Psoas muscle (tissue), 8 donors: ENCODE measurements around the gene CKMT2. TPM values are rescaled to one million over a fixed set of nuclear protein-coding genes. Genes with fewer than 3 reads are reported as not detected.
A peak's percentile ranks its signal among the peaks of the same experiment; 100 is the strongest.

ENCODE experiments used
- ATAC-seq, 4 donors: fragments of 200-7000 bp; cut with Tn5 transposase; one replicate each; pipeline ENCODE4 v1.9.1; 2020; ENCODE audit warnings: moderate library complexity in 3 of 4, mild to moderate bottlenecking in 2 of 4
- DNase-seq, 2 donors: peaks; one replicate each; pipeline ENCODE4 v3.0.0-alpha.2; 2020
- H3K27ac ChIP-seq: fragments of 200-600 bp; one replicate; pipeline ENCODE4 v1.8.0; 2022
- H3K27me3 ChIP-seq, 3 donors: fragments of 200-600 bp in 1 of 3; one replicate each; pipeline versions ENCODE4 v1.6.1 to v1.8.0; 2013 to 2022; ENCODE audit warnings: low read length in 2 of 3, mild to moderate bottlenecking in 2 of 3, moderate library complexity in 1 of 3; ENCODE audit not compliant: insufficient read depth in 3 of 3
- H3K36me3 ChIP-seq, 2 donors: fragments of 200-600 bp in 1 of 2; one replicate each; pipeline versions ENCODE4 v1.6.1 to v1.8.0; 2013 to 2022; ENCODE audit warnings: low read depth in 1 of 2, mild to moderate bottlenecking in 1 of 2, moderate library complexity in 1 of 2; ENCODE audit not compliant: insufficient read depth in 1 of 2
- H3K4me1 ChIP-seq: fragments of 200-600 bp; one replicate; pipeline ENCODE4 v1.8.0; 2022
- H3K4me3 ChIP-seq: fragments of 200-600 bp; one replicate; pipeline ENCODE4 v1.8.0; 2022; ENCODE audit warnings: mild to moderate bottlenecking
- H3K9me3 ChIP-seq: fragments of 200-600 bp; one replicate; pipeline ENCODE4 v1.8.0; 2022
- WGBS, 3 donors: extraction: QIAGEN DNeasy Blood & Tissue Kit; methylation state at CpG; one replicate each; pipeline versions ENCODE4 v1.1.6 to v1.1.7; 2013; 5-methylcytosine and 5-hydroxymethylcytosine counted together
- intact Hi-C, 2 donors: fragments of 100-400 bp; cut with DNase I; formaldehyde crosslinking; loops; one replicate each; pipeline versions ENCODE4 v1.11.0 to v1.14.2; 2022
- polyA plus RNA-seq, 3 donors: library from polyadenylated mRNA; stranded (reverse); fragments of 200-250 nt; gene quantifications; one replicate each; pipeline ENCODE4 v1.2.3, GENCODE V29; 2013
- total RNA-seq, 4 donors: library from RNA; stranded (reverse); fragmentation: NEBNext Ultra II Directional in 2 of 4; extraction: Animal tissue kit (Norgen Biotek cat#: 25700) in 2 of 4; gene quantifications; one replicate each; pipeline versions ENCODE4 v1.2.1 to v1.2.4, GENCODE V29; 2021 to 2023
- TF ChIP-seq, protein P1 (sequence below): fragments of 200-600 bp; IDR thresholded peaks from one replicate; pipeline ENCODE4 v1.8.0; 2022; ENCODE audit warnings: antibody characterized with exemption
- donor health status: healthy with polysubstance abuse.
- donor health status: DM: no; HTN: no; CAD: no; lungs with moderate emphysema.
- donor health status: Bipolar disorder and iron deficiency.
- donor health status: healthy.
- donor health status: DM: yes; HTN: yes; CAD: no.
- donor health status: DM: no; HTN: no; CAD: no.
- donor health status: DM: no; HTN: no; CAD: no.
- donor health status: DM: yes; HTN: yes; CAD: no.

The CKMT2 gene
- total and polyA plus RNA-seq, 7 donors: 517 to 1,358 (median 667) TPM

DNA sequence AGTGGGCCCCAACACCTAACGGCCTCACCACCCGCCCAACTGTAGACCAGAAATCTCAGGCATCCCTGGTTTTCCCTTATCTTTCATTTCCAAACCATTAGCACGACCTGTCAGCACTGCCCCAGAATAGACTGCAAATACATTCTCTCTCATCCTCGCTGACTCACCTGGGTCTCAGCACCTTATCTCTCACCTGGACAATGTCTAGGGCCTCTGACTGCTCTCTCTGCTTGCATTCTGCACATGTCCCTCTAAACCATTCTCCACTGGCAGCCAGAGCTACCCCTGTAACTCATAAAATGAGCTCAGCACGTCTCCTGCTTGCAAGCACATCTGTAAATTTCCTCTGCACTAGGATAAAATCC lies 12.7 kb downstream of the CKMT2 start:
- H3K4me1 ChIP-seq: peaks cover 90% of the 10 kb centered on the region
- H3K27me3 ChIP-seq: no peaks in the 10 kb centered on the region
- 48 to 62% (median 52%) methylated on average over 5 of the region's 5 CpGs for WGBS, 3 donors
- DNase-seq (no peak), ATAC-seq (peak in 1 of 4 donors; percentile 11)
- peak overlapping the region; percentile 98 for H3K27ac ChIP-seq
- intact Hi-C loops: loop anchor here in 1 of 2 donors (5.0 kb wide), 1 partner anchor 46 kb away; no protein-coding TSS in a partner anchor
- no peaks in the 10 kb centered on the region for H3K9me3 ChIP-seq
- peaks cover 4 to 9% of the 10 kb centered on the region in 2 donors for H3K36me3 ChIP-seq
- TF ChIP-seq, protein P1, sequence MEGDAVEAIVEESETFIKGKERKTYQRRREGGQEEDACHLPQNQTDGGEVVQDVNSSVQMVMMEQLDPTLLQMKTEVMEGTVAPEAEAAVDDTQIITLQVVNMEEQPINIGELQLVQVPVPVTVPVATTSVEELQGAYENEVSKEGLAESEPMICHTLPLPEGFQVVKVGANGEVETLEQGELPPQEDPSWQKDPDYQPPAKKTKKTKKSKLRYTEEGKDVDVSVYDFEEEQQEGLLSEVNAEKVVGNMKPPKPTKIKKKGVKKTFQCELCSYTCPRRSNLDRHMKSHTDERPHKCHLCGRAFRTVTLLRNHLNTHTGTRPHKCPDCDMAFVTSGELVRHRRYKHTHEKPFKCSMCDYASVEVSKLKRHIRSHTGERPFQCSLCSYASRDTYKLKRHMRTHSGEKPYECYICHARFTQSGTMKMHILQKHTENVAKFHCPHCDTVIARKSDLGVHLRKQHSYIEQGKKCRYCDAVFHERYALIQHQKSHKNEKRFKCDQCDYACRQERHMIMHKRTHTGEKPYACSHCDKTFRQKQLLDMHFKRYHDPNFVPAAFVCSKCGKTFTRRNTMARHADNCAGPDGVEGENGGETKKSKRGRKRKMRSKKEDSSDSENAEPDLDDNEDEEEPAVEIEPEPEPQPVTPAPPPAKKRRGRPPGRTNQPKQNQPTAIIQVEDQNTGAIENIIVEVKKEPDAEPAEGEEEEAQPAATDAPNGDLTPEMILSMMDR: no peak
- no peak overlapping the region for H3K4me3 ChIP-seq

GRCh38 chr5:81246697-81247096 lies 13.6 kb downstream of the CKMT2 start:
- TF ChIP-seq, protein P1: no peak
- DNase-seq: no peak
- Histone ChIP-seq H3K4me1 (peaks cover 90% of the 10 kb centered on the region), H3K27ac (peak overlapping the region; percentile 98), H3K27me3 (no peaks in the 10 kb centered on the region), H3K36me3 (peaks cover 11 to 13% of the 10 kb centered on the region in 2 donors), H3K4me3 (no peak overlapping the region), H3K9me3 (no peaks in the 10 kb centered on the region)
- intact Hi-C loops: loop anchor here in 1 of 2 donors (5.0 kb wide), 1 partner anchor 46 kb away; no protein-coding TSS in a partner anchor
- no peak for ATAC-seq
- 51 to 71% (median 58%) methylated on average over 6 of the region's 6 CpGs for WGBS, 3 donors

DNA sequence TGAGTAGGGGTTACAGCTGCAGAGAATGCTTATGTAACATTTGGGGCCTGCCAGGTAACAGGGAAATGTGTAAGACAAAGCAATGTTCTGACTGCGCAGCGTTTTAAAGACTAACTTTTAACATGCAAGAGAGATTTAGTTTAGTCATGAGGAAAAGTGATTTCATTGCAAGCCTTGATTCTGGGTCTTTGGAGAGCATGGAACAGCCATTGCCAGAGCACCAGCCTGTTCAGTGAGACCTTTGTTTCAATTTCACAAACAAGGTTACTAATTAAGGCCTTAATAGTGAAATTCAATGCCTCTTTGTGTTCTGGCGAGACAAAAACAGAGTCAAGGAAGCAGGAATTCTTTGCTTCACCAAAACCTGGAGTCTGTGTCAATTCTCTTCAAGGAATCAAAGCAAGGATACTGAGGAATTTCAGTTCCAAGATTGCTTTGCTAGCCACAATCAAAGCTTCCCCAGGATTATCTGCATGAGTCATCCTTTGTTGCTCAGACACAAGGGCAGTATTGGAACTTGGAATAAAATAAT lies 14.4 kb downstream of the CKMT2 start:
- Histone ChIP-seq H3K4me1 (peaks cover 86% of the 10 kb centered on the region), H3K36me3 (peaks cover 12 to 21% of the 10 kb centered on the region in 2 donors)
- DNase-seq: no peak

DNA sequence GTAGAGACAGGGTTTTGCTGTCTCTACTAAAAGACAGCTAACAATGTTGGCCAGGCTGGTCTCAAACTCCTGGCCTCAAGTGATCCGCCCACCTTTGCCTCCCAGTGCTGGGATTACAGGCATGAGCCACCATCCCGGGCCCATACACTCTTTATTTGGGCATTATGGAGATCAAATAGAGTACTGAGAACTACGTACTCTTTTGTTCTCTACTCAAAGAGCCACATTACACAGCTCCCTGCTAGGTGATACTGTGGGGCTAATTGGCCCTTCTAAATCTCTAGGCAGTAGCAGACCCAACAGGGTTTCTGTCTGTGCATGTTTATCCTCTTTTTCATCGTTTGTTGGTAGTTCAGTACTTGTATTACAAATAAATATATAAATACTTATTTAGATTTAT lies 16.1 kb downstream of the CKMT2 start:
- whole genome bisulfite sequencing, 3 donors: 56 to 69% (median 62%) methylated on average over 4 of the region's 4 CpGs
- Histone ChIP-seq H3K27me3 (no peaks in the 10 kb centered on the region), H3K27ac (peak overlapping the region; percentile 3), H3K4me1 (peaks cover 70% of the 10 kb centered on the region), H3K9me3 (no peaks in the 10 kb centered on the region), H3K36me3 (peaks cover 17 to 38% of the 10 kb centered on the region in 2 donors), H3K4me3 (no peak overlapping the region)
- TF ChIP-seq, protein P1: no peak
- intact Hi-C loops: loop anchor here in 1 of 2 donors (5.0 kb wide), 1 partner anchor 43 kb away; no protein-coding TSS in a partner anchor
- no peak for DNase-seq
- ATAC-seq: no peak

More for the DNA sequence above, 14.4 kb downstream of the CKMT2 start:
- TF ChIP-seq, protein P1: no peak
- Histone ChIP-seq H3K27me3 (no peaks in the 10 kb centered on the region), H3K9me3 (no peaks in the 10 kb centered on the region), H3K27ac (peak overlapping the region; percentile 98), H3K4me3 (no peak overlapping the region)
- no peak for ATAC-seq
- intact Hi-C loops: loop anchor here in 1 of 2 donors (5.0 kb wide), 1 partner anchor 45 kb away; no protein-coding TSS in a partner anchor
- 38 to 58% (median 49%) methylated on average over 3 of the region's 3 CpGs for WGBS, 3 donors

DNA sequence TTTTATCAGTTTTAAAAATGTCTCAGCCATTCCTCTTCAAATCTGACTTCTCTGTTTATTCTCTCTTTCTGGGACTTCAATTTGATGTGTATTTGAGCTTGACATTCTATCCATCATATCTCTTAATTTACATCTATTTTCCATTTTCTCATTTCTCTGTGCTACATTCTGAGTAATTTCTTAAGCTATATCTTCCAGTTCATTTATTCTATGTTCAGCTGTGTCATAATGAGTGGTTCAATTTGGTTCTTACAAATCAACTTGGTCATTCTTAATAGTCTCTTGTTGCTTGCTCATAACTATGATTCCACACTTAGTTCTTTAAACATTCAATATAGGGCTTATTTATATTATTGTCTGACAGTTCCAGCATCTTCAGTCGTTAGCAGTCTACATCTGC lies 16.9 kb downstream of the CKMT2 start:
- Histone ChIP-seq H3K27ac (peak overlapping the region; percentile 3), H3K4me3 (no peak overlapping the region), H3K36me3 (peaks cover 21 to 46% of the 10 kb centered on the region in 2 donors), H3K9me3 (no peaks in the 10 kb centered on the region), H3K27me3 (no peaks in the 10 kb centered on the region), H3K4me1 (peaks cover 63% of the 10 kb centered on the region)
- TF ChIP-seq, protein P1: no peak
- WGBS, 3 donors: 82 to 91% (median 87%) methylated on average over 1 of the region's 1 CpG
- no peak for ATAC-seq
- intact Hi-C loops: no loop called here
- DNase-seq: no peak
